Measurements from ENCODE around the gene OAF.

DNA sequence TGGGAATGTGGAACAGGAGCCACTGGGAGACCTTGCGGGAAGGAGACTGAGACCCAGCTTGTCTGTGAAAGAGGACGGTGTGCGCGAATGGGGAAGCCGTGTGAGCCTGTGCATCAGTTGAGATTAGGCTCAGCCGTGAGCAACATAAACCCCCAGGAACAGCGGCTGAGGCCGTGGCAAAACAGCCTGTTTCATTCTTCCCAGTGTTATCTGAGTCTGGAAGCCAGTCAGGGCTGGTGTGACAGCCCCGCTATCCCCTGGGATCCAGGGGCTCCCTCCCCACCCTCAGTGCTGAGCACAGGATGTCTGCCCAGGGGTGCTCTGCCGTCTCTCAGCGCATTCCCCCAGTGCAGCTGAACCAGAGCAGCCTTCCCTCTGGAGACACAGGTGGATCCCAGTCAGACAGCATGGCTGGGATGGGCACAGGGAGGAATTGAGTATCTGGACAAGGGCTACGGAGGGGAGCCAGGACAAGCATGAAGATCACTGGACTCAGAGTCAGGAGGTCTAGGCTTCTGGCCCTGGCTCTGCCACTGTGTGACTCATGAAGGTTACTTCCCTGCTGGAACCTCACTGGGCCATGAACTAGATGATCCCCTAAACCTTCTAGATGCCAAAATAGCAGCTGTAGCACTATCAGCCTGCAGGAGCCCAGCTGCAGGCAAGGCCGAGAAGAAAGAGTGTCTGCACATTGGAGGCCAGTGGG is 8.6 kb downstream of the OAF start:
- TF ChIP-seq, protein P1, sequence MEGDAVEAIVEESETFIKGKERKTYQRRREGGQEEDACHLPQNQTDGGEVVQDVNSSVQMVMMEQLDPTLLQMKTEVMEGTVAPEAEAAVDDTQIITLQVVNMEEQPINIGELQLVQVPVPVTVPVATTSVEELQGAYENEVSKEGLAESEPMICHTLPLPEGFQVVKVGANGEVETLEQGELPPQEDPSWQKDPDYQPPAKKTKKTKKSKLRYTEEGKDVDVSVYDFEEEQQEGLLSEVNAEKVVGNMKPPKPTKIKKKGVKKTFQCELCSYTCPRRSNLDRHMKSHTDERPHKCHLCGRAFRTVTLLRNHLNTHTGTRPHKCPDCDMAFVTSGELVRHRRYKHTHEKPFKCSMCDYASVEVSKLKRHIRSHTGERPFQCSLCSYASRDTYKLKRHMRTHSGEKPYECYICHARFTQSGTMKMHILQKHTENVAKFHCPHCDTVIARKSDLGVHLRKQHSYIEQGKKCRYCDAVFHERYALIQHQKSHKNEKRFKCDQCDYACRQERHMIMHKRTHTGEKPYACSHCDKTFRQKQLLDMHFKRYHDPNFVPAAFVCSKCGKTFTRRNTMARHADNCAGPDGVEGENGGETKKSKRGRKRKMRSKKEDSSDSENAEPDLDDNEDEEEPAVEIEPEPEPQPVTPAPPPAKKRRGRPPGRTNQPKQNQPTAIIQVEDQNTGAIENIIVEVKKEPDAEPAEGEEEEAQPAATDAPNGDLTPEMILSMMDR (IDR thresholded peaks at IDR 0.05), result no peak
- no peak for TF ChIP-seq POLR2A (IDR thresholded peaks at IDR 0.05)

Data from heart left ventricle (tissue), 13 donors.